Loucy (cell line): ENCODE data around the gene ZDHHC11.
"Not testable (repeated sequence)": the region's sequence is repeated elsewhere in the genome, so short reads cannot be mapped to it uniquely, and the experiment has no call there.

Source experiments
- H2AFZ ChIP-seq: fragments of 200-600 bp; sonication (generic); 2 replicates; pipeline ENCODE4 v1.6.0; 2016; ENCODE audit warnings: antibody characterized with exemption, mild to moderate bottlenecking, low read length, moderate library complexity
- H3F3A ChIP-seq: fragments of 200-600 bp; 2 replicates; pipeline ENCODE4 v1.6.0; 2016; ENCODE audit warnings: antibody characterized with exemption, low read depth, mild to moderate bottlenecking
- H3K27me3 ChIP-seq: fragments of 200-600 bp; sonication (generic); 2 replicates; pipeline ENCODE4 v1.6.1; 2014; ENCODE audit warnings: low read length, mild to moderate bottlenecking; ENCODE audit not compliant: insufficient read depth, poor library complexity, severe bottlenecking
- H3K36me3 ChIP-seq: fragments of 200-600 bp; sonication (generic); 2 replicates; pipeline ENCODE4 v1.6.1; 2016; ENCODE audit warnings: low read length; ENCODE audit not compliant: insufficient read depth
- H3K4me1 ChIP-seq: fragments of 200-600 bp; sonication (generic); 2 replicates; pipeline ENCODE4 v1.5.1; 2014; ENCODE audit warnings: low read length, mild to moderate bottlenecking; ENCODE audit not compliant: insufficient read depth, poor library complexity, severe bottlenecking
- H3K4me2 ChIP-seq: fragments of 200-600 bp; sonication (generic); 2 replicates; pipeline ENCODE4 v1.6.0; 2014; ENCODE audit warnings: antibody characterized with exemption, low read length, low read depth, mild to moderate bottlenecking; ENCODE audit not compliant: poor library complexity, severe bottlenecking
- H3K4me3 ChIP-seq: fragments of 200-600 bp; sonication (generic); 2 replicates; pipeline ENCODE4 v1.5.1; 2014; ENCODE audit warnings: low read length, mild to moderate bottlenecking, mixed read lengths; ENCODE audit not compliant: poor library complexity, severe bottlenecking
- H3K79me2 ChIP-seq: fragments of 200-600 bp; sonication (generic); 2 replicates; pipeline ENCODE4 v1.6.1; 2014; ENCODE audit warnings: low read length; ENCODE audit not compliant: insufficient read depth
- H3K9ac ChIP-seq: fragments of 200-600 bp; sonication (generic); 2 replicates; pipeline ENCODE4 v1.6.0; 2014; ENCODE audit warnings: mild to moderate bottlenecking, low read depth, low read length, moderate library complexity; ENCODE audit not compliant: poor library complexity, severe bottlenecking
- H3K9me2 ChIP-seq: fragments of 200-600 bp; sonication (generic); replicated peaks from 2 replicates; pipeline ENCODE4 v1.6.1; 2016; ENCODE audit warnings: low read depth, low read length, mixed read lengths
- H3K9me3 ChIP-seq: fragments of 200-600 bp; sonication (generic); 2 replicates; pipeline ENCODE4 v1.6.1; 2014; ENCODE audit warnings: mild to moderate bottlenecking, antibody characterized with exemption, low read length, low read depth; ENCODE audit not compliant: insufficient read depth
- H4K20me1 ChIP-seq: fragments of 200-600 bp; sonication (generic); 2 replicates; pipeline ENCODE4 v1.6.0; 2014; ENCODE audit warnings: antibody characterized with exemption, low read length, mild to moderate bottlenecking; ENCODE audit not compliant: insufficient read depth, poor library complexity, severe bottlenecking
- CTCF ChIP-seq: fragments of 200-600 bp; sonication (generic); conservative IDR thresholded peaks from 2 replicates; pipeline ENCODE4 v1.5.1; 2014; ENCODE audit warnings: mild to moderate bottlenecking, antibody characterized with exemption, low read length
- EZH2phosphoT487 ChIP-seq: fragments of 200-600 bp; IDR thresholded peaks from 2 replicates; pipeline ENCODE4 v1.6.1; 2018; ENCODE audit warnings: antibody characterized with exemption, mild to moderate bottlenecking, moderate library complexity, borderline replicate concordance

The ZDHHC11 gene

GRCh38 chr5:819078-819477, 31.7 kb downstream of the ZDHHC11 start:
- TF ChIP-seq EZH2phosphoT487: no peak

GRCh38 chr5:816176-816575, 34.6 kb downstream of the ZDHHC11 start:
- no peaks in the 10 kb centered on the region for H3F3A ChIP-seq
- no peaks in the 10 kb centered on the region for H3K9me3 ChIP-seq
- no peak overlapping the region for H3K4me2 ChIP-seq
- H3K36me3 ChIP-seq: no peaks in the 10 kb centered on the region
- H3K9me2 ChIP-seq: no peaks in the 10 kb centered on the region
- H3K27me3 ChIP-seq: no peaks in the 10 kb centered on the region
- no peak overlapping the region for H2AFZ ChIP-seq
- H4K20me1 ChIP-seq: no peaks in the 10 kb centered on the region
- H3K9ac ChIP-seq: no peak overlapping the region
- H3K4me3 ChIP-seq: no peak overlapping the region
- TF ChIP-seq EZH2phosphoT487 (no peak), CTCF (no peak)
- H3K4me1 ChIP-seq: no peaks in the 10 kb centered on the region
- H3K79me2 ChIP-seq: no peaks in the 10 kb centered on the region

More at GRCh38 chr5:819078-819477, 31.7 kb downstream of the ZDHHC11 start:
- Histone ChIP-seq H3F3A (no peaks in the 10 kb centered on the region), H3K9me3 (no peaks in the 10 kb centered on the region), H3K9me2 (no peaks in the 10 kb centered on the region), H3K36me3 (no peaks in the 10 kb centered on the region), H3K4me2 (no peak overlapping the region), H4K20me1 (no peaks in the 10 kb centered on the region), H3K9ac (no peak overlapping the region), H3K27me3 (no peaks in the 10 kb centered on the region), H3K4me1 (no peaks in the 10 kb centered on the region), H2AFZ (no peak overlapping the region), H3K79me2 (no peaks in the 10 kb centered on the region), H3K4me3 (no peak overlapping the region)

- Histone ChIP-seq H3K4me2 (no peak overlapping the region), H4K20me1 (no peaks in the 10 kb centered on the region), H3K9me3 (no peaks in the 10 kb centered on the region), H3K79me2 (no peaks in the 10 kb centered on the region), H2AFZ (no peak overlapping the region), H3K9me2 (no peaks in the 10 kb centered on the region), H3F3A (no peaks in the 10 kb centered on the region), H3K4me1 (no peaks in the 10 kb centered on the region), H3K36me3 (no peaks in the 10 kb centered on the region), H3K4me3 (no peak overlapping the region), H3K9ac (no peak overlapping the region), H3K27me3 (no peaks in the 10 kb centered on the region)
- no peak for TF ChIP-seq CTCF
- TF ChIP-seq EZH2phosphoT487: no peak
These were observed 35.3 kb downstream of the ZDHHC11 start for GRCh38 chr5:815449-815848.

GRCh38 chr5:813575-813974, 37.2 kb downstream of the ZDHHC11 start:
- H3K4me1 ChIP-seq, H3K4me3 ChIP-seq: not testable (repeated sequence)

GRCh38 chr5:811384-811783, 39.4 kb downstream of the ZDHHC11 start:
- not testable (repeated sequence) for H3F3A ChIP-seq

More at GRCh38 chr5:813575-813974, 37.2 kb downstream of the ZDHHC11 start:
- not testable (repeated sequence) for H3K9me2 ChIP-seq, H3K79me2 ChIP-seq, H2AFZ ChIP-seq, H4K20me1 ChIP-seq, H3F3A ChIP-seq, H3K9me3 ChIP-seq, H3K9ac ChIP-seq, H3K27me3 ChIP-seq, H3K36me3 ChIP-seq, H3K4me2 ChIP-seq

GRCh38 chr5:807719-808514, 42.9 kb downstream of the ZDHHC11 start:
- H3K4me2 ChIP-seq, H2AFZ ChIP-seq, H3K4me1 ChIP-seq: not testable (repeated sequence)

More at GRCh38 chr5:811384-811783, 39.4 kb downstream of the ZDHHC11 start:
- H3K4me2 ChIP-seq, H3K4me3 ChIP-seq, H3K9ac ChIP-seq, H3K9me3 ChIP-seq, H2AFZ ChIP-seq, H3K4me1 ChIP-seq, H3K36me3 ChIP-seq, H3K27me3 ChIP-seq, H3K9me2 ChIP-seq, H3K79me2 ChIP-seq, H4K20me1 ChIP-seq: not testable (repeated sequence)

More at GRCh38 chr5:807719-808514, 42.9 kb downstream of the ZDHHC11 start:
- H3K9me2 ChIP-seq, H4K20me1 ChIP-seq, H3F3A ChIP-seq, H3K9ac ChIP-seq, H3K4me3 ChIP-seq, H3K79me2 ChIP-seq, H3K9me3 ChIP-seq, H3K27me3 ChIP-seq, H3K36me3 ChIP-seq: not testable (repeated sequence)
